ENCODE data around the gene THOC1. TPM values are rescaled to one million over a fixed set of nuclear protein-coding genes. Genes with fewer than 3 reads are reported as not detected.

THOC1 gene
- total and polyA plus RNA-seq, 2 experiments from 2014 or later = 73.0 to 108 TPM

DNA sequence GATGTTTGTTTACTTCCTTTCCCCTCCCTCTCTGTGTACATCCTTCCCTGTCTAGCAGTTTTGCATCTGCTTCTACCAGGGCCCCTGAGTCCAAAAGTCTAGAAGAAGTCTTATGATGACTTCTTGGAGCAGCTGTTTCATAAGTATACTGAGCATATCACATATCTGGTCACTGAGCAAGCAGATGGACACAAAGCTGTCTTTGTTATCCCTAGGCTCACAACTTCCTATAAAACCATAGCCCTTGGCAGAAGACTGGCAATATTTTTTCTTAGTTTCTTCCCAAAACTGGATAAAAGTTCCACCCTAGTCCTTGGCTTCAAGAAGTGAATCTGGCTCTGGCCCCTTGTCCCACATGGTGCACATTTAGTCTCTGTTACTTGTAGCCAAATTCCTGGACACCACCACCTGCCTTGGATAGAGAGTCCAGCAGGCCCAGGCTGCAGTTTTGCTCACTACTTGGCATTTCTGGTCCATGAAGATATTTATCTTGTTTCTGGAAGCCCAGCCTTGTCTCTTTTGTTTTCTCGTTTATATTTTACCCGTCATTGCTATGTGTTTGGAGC is 22.5 kb downstream of the THOC1 start (continued):
- TF ChIP-seq, protein P1, sequence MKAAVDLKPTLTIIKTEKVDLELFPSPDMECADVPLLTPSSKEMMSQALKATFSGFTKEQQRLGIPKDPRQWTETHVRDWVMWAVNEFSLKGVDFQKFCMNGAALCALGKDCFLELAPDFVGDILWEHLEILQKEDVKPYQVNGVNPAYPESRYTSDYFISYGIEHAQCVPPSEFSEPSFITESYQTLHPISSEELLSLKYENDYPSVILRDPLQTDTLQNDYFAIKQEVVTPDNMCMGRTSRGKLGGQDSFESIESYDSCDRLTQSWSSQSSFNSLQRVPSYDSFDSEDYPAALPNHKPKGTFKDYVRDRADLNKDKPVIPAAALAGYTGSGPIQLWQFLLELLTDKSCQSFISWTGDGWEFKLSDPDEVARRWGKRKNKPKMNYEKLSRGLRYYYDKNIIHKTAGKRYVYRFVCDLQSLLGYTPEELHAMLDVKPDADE (IDR thresholded peaks at IDR 0.05) = no peak
- TF ChIP-seq EZH2phosphoT487 (IDR thresholded peaks at IDR 0.05; ENCODE audit: unreplicated experiment) (no peak), ZNF114 (CRISPR knock-in tag; IDR thresholded peaks at IDR 0.05) (no peak), EZH2 (IDR thresholded peaks at IDR 0.05; ENCODE audit: low read depth, unreplicated experiment) (no peak), CREB1 (CRISPR knock-in tag; IDR thresholded peaks at IDR 0.05; ENCODE audit: low read depth) (no peak), STAT1 (IDR thresholded peaks at IDR 0.05; ENCODE audit: unreplicated experiment) (no peak), JUNB (IDR thresholded peaks at IDR 0.05; ENCODE audit: unreplicated experiment) (no peak)
- TF ChIP-seq, protein P2, sequence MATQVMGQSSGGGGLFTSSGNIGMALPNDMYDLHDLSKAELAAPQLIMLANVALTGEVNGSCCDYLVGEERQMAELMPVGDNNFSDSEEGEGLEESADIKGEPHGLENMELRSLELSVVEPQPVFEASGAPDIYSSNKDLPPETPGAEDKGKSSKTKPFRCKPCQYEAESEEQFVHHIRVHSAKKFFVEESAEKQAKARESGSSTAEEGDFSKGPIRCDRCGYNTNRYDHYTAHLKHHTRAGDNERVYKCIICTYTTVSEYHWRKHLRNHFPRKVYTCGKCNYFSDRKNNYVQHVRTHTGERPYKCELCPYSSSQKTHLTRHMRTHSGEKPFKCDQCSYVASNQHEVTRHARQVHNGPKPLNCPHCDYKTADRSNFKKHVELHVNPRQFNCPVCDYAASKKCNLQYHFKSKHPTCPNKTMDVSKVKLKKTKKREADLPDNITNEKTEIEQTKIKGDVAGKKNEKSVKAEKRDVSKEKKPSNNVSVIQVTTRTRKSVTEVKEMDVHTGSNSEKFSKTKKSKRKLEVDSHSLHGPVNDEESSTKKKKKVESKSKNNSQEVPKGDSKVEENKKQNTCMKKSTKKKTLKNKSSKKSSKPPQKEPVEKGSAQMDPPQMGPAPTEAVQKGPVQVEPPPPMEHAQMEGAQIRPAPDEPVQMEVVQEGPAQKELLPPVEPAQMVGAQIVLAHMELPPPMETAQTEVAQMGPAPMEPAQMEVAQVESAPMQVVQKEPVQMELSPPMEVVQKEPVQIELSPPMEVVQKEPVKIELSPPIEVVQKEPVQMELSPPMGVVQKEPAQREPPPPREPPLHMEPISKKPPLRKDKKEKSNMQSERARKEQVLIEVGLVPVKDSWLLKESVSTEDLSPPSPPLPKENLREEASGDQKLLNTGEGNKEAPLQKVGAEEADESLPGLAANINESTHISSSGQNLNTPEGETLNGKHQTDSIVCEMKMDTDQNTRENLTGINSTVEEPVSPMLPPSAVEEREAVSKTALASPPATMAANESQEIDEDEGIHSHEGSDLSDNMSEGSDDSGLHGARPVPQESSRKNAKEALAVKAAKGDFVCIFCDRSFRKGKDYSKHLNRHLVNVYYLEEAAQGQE (IDR thresholded peaks at IDR 0.05; ENCODE audit: unreplicated experiment) = no peak

DNA sequence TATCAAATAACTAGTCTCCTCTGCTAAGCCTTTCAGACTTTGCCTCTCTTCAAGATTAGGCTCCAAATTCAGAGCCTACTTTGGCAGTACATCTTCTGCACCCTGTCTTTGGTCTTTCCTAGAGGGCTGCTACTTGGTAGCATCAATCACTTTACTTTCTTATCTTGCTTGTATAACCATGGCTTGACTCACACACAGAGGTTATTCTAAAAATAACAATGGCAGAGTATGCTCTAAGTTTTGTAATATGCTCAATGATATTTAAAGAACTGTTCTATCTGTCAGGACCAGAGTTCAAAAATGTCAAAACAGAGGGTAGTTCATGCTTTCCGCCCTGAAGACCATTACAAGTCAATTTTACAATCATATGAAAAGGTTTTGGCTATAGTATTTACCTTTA is 27.7 kb downstream of the THOC1 start:
- peaks cover 47% of the 10 kb centered on the region for H3K36me3 Mint-ChIP-seq (ENCODE audit: low read depth)
- H3K27ac Mint-ChIP-seq = no peak overlapping the region
- ATAC-seq (no peak), DNase-seq (ENCODE audit: low spot score) (no peak)
- Histone ChIP-seq H3K4me2 (no peak overlapping the region), H3K27me3 (ENCODE audit: insufficient read depth) (no peaks in the 10 kb centered on the region), H3K36me3 (ENCODE audit: insufficient read depth) (peaks cover 14% of the 10 kb centered on the region; the same call in 1 of the 2 replicates), H3K79me2 (replicated peaks; ENCODE audit: insufficient read depth) (no peaks in the 10 kb centered on the region), H3K4me1 (ENCODE audit: insufficient read depth) (no peaks in the 10 kb centered on the region), H3K4me3 (no peak overlapping the region), H2AFZ (no peak overlapping the region), H3K9me2 (ENCODE audit: insufficient read depth) (no peaks in the 10 kb centered on the region), H3K27ac (ENCODE audit: low read depth) (no peak overlapping the region), H3F3A (replicated peaks; ENCODE audit: low read depth) (no peaks in the 10 kb centered on the region), H4K20me1 (replicated peaks; ENCODE audit: insufficient read depth) (0 out of 2 replicates have a peak, but pooled peaks cover 3% of the 10 kb centered on the region)
- H3K9me3 Mint-ChIP-seq = peaks cover 5% of the 10 kb centered on the region; the same call in 2 of the 3 replicates
- H3K4me3 Mint-ChIP-seq = no peak overlapping the region
- no peaks in the 10 kb centered on the region for H3K4me1 Mint-ChIP-seq
- TF ChIP-seq POLR2AphosphoS5 (IDR thresholded peaks at IDR 0.05; ENCODE audit: low read depth) (no peak), ZNF331 (CRISPR knock-in tag; IDR thresholded peaks at IDR 0.05; ENCODE audit: low read depth) (no peak), NANOG (IDR thresholded peaks at IDR 0.05; ENCODE audit: borderline replicate concordance) (no peak)
- TF ChIP-seq, protein P2 (IDR thresholded peaks at IDR 0.05; ENCODE audit: unreplicated experiment) = no peak
- TF ChIP-seq, protein P3, sequence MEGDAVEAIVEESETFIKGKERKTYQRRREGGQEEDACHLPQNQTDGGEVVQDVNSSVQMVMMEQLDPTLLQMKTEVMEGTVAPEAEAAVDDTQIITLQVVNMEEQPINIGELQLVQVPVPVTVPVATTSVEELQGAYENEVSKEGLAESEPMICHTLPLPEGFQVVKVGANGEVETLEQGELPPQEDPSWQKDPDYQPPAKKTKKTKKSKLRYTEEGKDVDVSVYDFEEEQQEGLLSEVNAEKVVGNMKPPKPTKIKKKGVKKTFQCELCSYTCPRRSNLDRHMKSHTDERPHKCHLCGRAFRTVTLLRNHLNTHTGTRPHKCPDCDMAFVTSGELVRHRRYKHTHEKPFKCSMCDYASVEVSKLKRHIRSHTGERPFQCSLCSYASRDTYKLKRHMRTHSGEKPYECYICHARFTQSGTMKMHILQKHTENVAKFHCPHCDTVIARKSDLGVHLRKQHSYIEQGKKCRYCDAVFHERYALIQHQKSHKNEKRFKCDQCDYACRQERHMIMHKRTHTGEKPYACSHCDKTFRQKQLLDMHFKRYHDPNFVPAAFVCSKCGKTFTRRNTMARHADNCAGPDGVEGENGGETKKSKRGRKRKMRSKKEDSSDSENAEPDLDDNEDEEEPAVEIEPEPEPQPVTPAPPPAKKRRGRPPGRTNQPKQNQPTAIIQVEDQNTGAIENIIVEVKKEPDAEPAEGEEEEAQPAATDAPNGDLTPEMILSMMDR (conservative IDR thresholded peaks at IDR 0.05; ENCODE audit: low read depth in 2 of 2) = no peak
- H3K27me3 Mint-ChIP-seq (ENCODE audit: insufficient read depth, low read depth, poor library complexity) = no peaks in the 10 kb centered on the region

Data from GM23338 (cell line).